Measurements from ENCODE around the gene MAPRE3.

GRCh38 chr2:27003857-27004256, 33.4 kb downstream of the MAPRE3 start:
- no peak for TF ChIP-seq CTCF (IDR thresholded peaks at IDR 0.05)
- TF ChIP-seq, protein P1, sequence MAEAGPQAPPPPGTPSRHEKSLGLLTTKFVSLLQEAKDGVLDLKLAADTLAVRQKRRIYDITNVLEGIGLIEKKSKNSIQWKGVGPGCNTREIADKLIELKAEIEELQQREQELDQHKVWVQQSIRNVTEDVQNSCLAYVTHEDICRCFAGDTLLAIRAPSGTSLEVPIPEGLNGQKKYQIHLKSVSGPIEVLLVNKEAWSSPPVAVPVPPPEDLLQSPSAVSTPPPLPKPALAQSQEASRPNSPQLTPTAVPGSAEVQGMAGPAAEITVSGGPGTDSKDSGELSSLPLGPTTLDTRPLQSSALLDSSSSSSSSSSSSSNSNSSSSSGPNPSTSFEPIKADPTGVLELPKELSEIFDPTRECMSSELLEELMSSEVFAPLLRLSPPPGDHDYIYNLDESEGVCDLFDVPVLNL (CRISPR knock-in tag; IDR thresholded peaks at IDR 0.05; ENCODE audit: borderline replicate concordance, low read depth) = no peak
- TF ChIP-seq ZNF138 (CRISPR knock-in tag; conservative IDR thresholded peaks at IDR 0.05) = no peak
- TF ChIP-seq NFYB (CRISPR knock-in tag; conservative IDR thresholded peaks at IDR 0.05; ENCODE audit: low read depth) = no peak
- TF ChIP-seq SMAD3 (CRISPR knock-in tag; IDR thresholded peaks at IDR 0.05; ENCODE audit: borderline replicate concordance) = no peak
- no peak for TF ChIP-seq ZNF281 (CRISPR knock-in tag; IDR thresholded peaks at IDR 0.05)

All from WTC11 (cell line).